Sciatic nerve (tissue), 2 donors: Measurements from ENCODE around the gene SH3GL3. TPM values are rescaled to one million over a fixed set of nuclear protein-coding genes. Genes with fewer than 3 reads are reported as not detected.

Experiments
- ATAC-seq: fragments of 200-7000 bp; cut with Tn5 transposase; one replicate; pipeline ENCODE4 v1.9.1; 2020; ENCODE audit warnings: mild to moderate bottlenecking, moderate library complexity
- DNase-seq: peaks from one replicate; pipeline ENCODE4 v3.0.0-alpha.2; 2020; ENCODE audit warnings: low spot score
- intact Hi-C: fragments of 100-400 bp; cut with DNase I; formaldehyde crosslinking; loops from one replicate; pipeline ENCODE4 v1.14.2; 2022
- total RNA-seq: library from RNA; stranded (reverse); fragmentation: NEBNext Ultra II Directional; extraction: Animal tissue kit (Norgen Biotek cat#: 25700); gene quantifications from one replicate; pipeline ENCODE4 v1.2.1, GENCODE V29; 2021
- donor health status: DM: no; HTN: no; CAD: no.
- donor health status: DM: no; HTN: no; CAD: no.

SH3GL3 gene
- total RNA-seq, 1 donor from 2014 or later = 0.67 TPM

DNA sequence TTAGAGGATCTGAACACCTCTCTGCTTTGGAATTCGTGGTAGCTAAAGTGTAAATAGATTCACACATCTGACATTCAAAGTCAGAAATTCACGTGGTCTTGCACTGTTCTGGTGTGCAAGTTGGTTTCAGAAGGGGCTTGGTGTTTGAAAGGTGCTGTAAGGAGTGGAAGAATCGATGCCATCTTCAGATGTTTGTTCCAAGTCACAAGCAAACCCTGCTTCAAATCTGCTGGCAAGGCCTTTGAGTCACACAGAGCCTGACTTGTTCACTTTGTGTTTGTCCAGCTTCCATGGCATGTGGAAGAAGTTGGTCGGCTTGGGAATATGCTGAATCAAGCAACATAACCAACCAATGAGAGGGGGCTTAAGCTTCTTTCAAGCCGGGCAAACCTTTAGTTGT, 44.3 kb downstream of the SH3GL3 start:
- ATAC-seq = no peak
- intact Hi-C loops = no loop called here
- DNase-seq = no peak

DNA sequence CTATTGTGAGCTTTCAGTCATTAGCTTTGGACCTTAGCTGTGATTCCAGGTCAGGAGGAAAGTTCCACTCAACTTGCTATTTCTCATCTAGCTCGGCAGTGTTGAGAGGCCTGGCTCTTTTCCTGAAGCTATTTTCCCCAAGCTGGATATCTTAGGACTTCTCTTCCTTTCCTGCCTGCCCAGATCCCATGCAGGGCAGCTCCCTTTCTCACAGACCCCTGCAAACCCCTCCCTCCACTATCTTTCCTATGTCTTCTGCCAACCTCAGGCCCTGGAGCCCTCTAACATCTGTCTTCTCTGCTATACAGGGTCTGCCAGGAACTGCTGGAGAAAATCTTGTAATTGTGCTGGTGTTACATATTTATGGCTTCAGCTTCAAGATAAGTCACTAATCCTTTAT, 49.6 kb downstream of the SH3GL3 start:
- intact Hi-C loops = no loop called here
- DNase-seq (no peak), ATAC-seq (no peak)

DNA sequence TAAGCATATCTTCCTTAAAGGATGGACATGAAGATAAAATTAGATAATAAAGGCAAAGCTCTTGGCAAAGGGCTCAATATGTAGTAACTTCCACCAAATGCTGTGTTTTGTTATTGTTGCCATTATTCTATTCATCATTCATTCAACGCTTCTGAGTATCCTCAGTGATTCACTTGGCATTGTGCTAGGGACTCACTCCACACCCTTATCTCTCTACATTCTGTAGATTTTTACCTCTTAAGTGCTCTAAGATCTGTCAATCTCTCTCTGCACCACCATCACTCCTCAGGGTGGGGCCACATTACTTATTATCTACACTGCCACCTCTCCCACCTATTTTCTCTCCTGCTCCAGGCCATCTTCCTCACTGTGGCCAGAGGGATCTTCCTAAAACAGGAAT, 51.2 kb downstream of the SH3GL3 start:
- no peak for ATAC-seq
- no peak for DNase-seq
- intact Hi-C loops = no loop called here

DNA sequence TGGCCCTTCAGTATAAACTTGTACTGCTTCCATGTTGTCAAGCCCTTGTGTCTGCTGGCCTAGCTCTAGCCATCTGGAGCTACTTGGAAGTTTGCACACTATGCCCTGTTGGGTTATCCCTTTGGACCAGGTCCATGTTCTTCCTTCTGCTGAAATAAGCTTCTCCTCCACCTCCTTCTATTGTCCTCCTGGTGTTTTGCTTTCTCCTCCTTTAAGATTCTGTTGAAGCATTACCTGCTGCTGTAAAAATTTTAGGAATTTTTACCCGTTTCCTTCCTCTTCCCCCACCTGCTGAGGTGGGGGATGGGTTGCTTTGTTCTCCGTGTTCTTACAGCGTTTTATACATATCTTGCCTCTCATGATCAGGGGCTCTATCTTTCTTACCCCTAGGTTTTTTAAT, 51.7 kb downstream of the SH3GL3 start:
- intact Hi-C loops = no loop called here
- ATAC-seq = no peak
- no peak for DNase-seq

DNA sequence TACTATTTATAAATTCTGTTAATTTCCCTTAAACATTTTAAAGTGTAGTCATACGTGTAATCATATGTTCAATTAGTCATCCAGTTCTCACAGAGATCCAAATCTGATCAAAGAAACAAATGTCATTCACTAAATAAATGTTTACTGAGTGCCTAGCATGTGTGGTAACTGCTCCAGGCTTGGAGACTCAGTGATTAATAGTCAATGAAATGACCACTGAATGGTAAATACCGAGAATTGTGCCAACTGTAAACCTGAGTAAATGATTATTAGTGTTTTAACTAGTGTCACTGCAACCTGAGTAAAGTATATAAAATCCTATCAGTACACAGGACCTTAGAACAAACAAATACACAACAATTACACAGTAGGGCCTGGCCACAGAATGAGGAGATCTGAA, 52.3 kb downstream of the SH3GL3 start:
- ATAC-seq = no peak

DNA sequence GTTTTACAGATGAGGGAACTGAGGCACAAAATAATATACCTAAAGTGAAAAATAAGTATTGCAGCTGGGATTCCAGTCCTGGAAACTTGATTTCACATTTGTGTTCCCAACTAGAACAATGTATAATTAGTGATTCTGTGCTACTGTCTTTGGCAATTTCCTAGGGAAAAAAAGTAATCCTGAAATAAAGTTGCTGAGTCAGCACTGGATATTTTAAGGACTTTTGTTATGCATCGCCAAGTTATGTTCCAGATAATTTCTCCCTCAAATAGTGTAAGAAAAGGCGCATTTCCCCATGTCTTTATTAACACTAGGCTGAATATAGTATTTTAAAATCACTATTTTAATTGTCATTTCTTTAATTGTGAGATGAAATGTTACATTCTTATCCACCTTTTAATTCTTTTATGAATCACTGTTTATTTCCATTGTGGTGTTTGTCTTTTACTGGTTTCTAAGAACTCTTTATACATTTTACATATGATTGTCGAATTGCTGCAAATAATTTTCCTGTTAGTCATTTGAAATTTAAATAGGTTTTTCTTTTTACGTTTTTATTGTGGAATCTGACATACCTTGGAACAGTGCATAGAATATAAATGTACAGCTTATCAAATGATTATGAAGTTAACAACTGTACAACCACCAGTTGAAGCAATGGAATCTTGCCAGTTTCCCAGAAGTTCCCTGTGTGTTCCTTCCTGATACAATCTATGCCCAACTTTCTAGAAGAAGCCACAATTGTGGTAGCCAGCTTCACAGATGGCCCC, 56.6 kb downstream of the SH3GL3 start:
- no peak for ATAC-seq
- intact Hi-C loops = no loop called here
- no peak for DNase-seq

More for the DNA sequence above, 52.3 kb downstream of the SH3GL3 start:
- intact Hi-C loops = no loop called here
- DNase-seq = no peak

DNA sequence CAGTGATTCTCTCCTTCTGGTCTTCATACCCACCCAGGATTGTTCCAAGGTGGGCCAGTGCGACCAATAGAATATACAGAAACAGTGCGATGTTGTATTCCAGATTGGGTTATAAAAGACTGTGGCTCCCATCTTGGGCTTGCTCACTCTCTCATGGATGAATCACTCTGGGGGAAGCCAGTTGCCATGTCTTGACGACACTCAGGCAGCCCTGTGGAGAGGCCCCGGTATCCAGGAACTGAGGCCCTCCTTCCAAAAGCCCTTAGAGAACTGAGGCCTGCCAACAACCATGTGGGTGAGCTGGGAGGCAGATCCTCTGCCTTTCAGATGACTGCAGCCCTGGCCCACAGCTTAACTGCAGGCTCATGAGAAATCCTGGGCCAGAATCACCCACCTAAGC, 57.2 kb downstream of the SH3GL3 start:
- DNase-seq = no peak
- no peak for ATAC-seq
- intact Hi-C loops = no loop called here

DNA sequence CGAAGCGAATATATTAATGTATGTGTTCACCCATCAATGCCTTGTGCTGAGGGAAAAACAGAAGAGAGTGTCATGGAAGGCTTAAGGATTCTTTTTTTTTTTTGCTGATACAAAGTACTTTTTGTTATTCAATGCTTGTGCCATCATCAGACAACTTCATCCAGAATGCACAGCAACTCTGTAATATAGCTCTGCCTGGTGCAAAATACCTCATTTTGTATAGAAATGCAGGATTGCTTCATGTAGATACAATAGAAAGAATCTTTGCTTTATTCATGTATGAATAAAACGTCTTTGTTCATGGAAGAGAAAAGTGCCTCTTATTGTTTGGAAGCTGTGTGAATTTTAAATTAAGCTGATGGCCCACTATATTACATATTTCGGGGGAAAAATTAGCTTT, 62.9 kb downstream of the SH3GL3 start:
- DNase-seq (no peak), ATAC-seq (no peak)
- intact Hi-C loops = no loop called here

DNA sequence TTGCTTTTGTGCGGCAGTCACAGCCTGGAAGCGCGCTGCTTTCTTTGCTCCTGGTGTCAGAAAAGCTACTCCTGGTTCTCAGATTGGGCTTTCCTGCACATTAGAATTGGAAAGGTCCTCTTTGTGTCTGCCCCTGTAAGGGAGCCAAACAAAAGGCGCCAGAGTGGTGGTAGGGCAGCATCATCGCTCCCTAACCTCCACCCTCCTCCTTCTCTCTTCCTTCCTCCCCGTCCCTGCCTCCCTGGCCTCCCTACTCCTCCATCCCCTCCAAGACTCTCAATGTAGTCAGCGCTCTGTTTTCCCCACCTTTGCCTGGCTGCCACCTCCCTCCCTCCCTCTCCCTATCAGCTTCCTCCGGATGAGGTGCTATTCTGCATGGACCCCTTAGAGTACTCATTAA, 65.3 kb downstream of the SH3GL3 start:
- ATAC-seq = no peak
- no peak for DNase-seq
- intact Hi-C loops = no loop called here

DNA sequence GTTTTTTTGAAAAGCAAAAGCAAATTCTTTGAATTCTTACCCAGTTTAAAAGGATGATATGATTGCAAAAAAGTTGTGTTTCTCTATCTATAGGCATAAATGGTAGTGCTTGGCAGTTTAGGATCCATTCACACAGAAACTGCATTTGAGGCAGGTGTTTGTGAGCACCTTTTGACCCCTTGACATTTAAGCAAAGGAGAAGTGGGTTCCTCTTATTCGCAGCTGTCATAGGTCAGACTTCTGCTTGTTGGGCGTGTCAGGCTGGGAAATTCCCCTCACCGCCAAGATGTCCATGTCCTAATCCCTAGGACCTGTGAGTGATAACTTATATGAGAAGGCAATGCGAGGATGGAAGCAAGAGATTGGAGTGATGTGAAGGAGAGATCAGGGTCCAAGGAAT, 67.4 kb downstream of the SH3GL3 start:
- intact Hi-C loops = no loop called here
- ATAC-seq = no peak
- no peak for DNase-seq

DNA sequence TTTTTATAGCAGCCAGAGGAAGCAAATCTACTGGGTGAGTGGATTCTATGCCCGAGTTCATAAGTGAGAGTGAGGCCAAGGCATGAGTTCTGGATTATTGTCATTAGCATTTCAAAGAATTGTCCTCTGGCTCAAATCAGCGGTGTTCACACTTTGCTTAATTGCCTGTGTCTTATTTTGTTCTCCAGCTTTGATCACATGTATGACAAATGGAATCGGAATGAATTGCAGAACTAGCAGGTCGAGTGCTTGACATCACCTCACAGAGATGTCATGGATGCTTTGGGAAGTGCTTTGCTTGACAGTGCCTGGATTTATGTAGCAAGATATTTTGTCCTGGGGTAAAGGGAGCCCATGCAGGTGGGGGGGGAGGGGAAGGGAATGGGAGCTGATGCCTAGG, 68.0 kb downstream of the SH3GL3 start:
- no peak for ATAC-seq

DNA sequence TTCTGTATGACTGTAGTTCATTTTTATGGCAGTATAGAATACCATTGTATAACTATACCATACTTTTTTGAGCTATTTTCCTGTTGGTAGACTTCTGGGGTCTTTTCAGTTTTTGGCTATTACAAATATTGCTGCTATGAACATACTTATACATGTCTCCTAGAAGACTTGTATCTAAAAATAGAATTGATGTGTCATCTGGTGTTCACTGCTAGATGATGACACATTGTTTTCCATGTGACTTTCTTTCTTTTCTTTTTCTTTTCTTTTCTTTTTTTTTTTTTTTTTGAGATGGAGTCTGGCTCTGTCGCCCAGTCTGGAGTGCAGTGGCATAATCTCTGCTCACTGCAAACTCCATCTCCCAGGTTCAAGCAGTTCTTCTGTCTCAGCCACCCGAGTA, 69.8 kb downstream of the SH3GL3 start:
- DNase-seq = no peak
- intact Hi-C loops = no loop called here
- no peak for ATAC-seq

More for the DNA sequence above, 68.0 kb downstream of the SH3GL3 start:
- no peak for DNase-seq
- intact Hi-C loops = no loop called here

DNA sequence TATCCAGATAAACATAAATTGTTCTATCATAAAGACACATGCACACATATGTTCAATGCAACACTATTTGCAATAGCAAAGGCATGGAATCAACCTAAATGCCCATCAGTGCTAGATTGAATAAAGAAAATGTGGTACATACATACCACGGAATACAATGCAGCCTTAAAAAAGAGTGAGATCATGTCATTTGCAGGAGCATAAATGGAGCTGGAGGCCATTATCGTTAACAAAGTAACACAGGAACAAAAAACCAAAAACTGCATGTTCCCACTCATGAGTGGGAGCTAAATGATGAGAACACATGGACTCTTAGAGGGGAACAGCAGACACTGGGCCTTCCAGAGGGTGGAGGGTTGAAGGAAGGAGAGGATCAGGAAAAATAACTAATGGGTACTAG, 79.2 kb downstream of the SH3GL3 start:
- intact Hi-C loops = no loop called here
- no peak for DNase-seq
- no peak for ATAC-seq

DNA sequence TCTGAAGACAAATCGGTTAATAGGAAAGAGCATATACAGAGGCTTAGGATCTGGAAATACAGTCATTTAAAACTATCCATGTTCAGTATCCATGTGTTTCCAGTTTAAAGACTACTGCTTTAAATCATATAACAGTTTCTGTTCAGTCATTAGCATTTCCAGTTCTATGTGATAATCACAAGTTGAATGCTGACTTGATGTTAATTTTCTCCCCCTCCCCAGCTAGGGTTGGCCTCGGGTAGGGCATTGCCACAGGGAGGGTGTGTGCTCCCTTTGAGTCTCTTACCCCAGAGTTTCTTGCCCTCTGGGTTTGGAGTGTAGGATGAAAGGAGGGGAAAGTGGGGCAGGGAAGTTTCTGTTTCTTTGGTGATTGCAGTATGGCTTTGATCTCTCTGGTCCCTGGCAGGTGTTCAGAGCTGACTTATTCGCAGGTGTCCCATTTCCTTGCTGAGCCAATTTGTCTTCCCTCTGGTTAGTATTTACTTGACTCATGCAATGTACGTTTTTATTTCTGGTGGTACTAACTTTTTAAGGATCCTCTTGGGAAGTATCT, 86.3 kb downstream of the SH3GL3 start:
- intact Hi-C loops = no loop called here
- ATAC-seq (no peak), DNase-seq (no peak)

DNA sequence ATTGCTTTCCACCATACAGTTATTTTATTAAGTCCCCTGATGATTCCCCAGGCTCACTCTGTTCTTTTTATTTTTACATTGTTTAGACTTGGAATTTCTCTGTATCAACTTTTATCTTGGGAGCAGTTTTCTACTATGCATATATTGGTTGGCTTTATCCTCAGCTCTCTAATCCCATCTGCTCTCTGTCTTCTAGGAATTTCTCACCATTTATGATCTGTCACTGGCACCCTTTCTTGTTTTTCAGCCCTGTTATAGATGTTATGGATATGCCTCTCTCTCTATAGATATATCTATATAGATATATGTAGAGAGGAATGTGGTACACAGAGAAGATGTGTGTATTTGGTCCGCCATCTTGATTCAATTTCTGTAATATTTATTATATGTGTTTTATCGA, 90.5 kb downstream of the SH3GL3 start:
- DNase-seq (no peak), ATAC-seq (no peak)
- intact Hi-C loops = no loop called here

DNA sequence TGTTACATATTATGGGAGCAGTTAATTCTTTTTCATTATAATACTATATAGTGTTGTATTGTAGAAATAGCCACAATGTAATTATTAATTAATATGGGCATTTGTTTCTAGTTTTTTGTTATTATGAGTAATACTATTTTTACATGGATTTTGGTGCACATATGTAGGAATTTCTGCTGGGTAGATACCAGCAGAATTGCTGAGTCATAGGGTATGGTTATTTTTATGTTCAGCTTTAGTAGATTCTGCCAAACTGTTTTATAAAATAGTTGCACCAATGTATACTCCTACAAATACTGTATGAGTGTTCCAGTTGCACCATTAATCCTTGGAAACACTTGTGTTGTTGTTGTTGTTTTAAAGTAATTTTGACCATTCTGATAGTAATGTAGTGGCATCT, 91.5 kb downstream of the SH3GL3 start:
- no peak for ATAC-seq
- DNase-seq = no peak
- intact Hi-C loops = no loop called here

DNA sequence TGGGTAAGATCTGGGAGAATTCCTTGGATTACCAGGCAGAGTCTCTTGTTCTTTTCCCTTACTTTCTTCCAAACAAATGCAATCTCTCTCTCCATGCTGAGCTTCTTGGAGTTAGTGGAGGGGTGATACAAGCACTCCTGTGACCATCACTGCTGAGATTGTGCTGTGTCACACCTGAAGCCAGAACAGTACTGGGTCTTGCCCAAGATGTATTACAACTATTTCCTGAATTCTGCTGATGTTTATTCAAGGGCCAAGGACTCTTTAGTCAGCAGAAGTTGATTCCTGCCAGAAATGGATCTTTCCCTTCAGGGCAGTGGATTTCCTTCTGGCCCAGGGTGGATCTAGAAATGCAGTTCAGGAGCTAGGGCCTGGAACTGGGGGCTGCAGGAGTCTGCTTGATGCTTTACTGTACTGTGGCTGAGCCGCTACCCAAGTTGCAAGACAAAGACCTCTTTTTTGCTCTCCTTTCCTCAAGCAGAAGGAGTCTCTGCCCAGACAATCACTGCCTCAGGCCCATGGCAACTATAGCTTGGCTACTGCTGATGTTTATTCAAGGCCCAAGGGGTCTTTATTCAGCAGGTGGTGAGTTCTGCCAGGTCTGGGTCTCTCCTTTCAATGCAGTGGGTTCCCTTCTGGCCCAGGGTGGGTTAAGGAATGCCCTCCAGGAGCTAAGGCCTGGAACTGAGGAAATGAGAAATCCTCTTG, 98.8 kb downstream of the SH3GL3 start:
- intact Hi-C loops = no loop called here
- no peak for DNase-seq
- ATAC-seq = no peak

DNA sequence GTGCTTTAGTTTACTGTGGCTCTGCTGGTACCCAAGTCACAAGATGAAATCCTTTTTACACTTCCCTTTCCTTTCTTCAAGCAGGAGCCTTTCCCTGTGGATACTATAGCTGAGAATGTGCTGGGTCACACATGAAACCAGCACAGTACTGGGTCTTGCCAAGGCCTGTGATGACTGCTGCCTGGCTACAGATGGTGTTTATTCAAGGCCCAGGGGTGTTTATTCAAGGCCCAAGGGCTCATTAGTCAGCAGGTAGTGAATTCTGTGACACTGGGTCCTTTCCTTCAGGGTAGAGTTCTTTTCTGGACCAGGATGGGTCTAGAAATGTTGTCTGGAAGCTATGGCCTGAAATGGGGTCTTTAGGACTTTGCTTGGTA, 99.4 kb downstream of the SH3GL3 start:
- ATAC-seq (no peak), DNase-seq (no peak)
- intact Hi-C loops = no loop called here

DNA sequence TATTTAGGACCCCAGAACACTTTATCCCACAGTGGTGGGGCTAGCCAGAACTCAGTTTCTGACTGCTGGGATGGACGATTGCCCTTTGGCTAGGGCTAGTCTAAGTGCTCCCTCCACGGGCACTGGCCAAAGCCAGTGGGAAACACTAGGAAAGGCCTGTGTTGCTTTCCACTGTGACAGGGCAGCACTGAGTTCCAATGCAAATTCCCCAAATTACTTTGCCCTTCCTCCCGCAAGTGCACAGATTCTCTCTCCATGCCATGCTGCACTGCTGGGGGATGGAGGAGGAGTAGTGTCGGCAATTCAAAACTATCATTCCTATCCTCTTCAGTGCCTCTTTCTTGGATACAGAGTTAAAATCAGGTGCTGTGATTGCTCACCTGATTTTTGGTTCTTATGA, 100.0 kb downstream of the SH3GL3 start:
- intact Hi-C loops = no loop called here
- DNase-seq = no peak
- no peak for ATAC-seq

DNA sequence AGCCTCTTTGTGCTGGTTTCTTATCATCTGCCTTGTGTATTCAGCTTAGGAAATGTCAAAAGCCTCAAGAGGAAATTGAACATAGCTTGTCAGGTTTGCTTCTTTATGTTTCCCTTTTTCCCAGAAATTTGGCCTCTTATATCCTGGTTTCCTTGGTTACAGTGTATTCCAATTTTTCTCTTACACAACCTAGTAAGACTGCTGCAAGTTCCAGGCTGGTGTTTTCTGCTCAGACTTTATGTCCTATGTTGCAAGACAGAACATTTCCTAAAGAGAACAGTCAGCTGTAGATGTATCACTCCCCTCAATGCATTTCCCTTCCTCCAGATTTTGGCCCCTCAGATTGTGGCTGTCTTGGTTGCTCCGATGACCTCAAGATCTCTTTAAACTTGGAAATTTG, 102.5 kb downstream of the SH3GL3 start:
- no peak for DNase-seq
- no peak for ATAC-seq
- intact Hi-C loops = loop anchor here (10.0 kb wide), 1 partner anchor 105 kb away; the partner anchor contains the start of gene SH3GL3
